ENCODE measurements around the gene CNNM1.

The CNNM1 gene

DNA sequence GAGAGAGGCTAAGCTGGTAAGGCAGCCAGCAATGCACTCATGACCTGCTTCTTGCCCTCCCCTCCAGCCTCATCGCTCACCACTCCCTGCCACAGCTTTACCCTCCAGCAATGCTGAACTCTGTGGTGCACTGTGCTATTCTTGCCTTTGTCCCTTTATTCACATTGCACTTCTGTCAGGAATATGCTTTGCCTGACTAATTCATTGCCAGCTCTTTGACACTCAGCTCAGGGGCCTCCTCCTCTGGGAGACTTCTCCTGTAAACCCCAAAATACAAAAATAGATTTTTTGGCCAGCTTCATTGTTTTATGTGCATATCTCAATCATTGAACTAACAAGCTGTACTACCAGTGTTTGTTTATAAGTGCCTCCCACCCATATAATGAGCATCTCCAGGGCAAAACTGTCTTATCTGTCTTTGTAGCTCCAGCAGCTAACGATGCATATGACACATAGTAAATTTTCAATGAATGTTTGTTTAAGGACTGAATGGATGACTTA is 8.2 kb downstream of the CNNM1 start:
- ChIA-PET POLR2A (interaction anchor here (0.6 to 1.2 kb wide), 4 partner anchors 8 to 876 kb away, joined by 3 to 4 read pairs (median 3); partner anchors contain the start of gene CNNM1), CTCF (interaction anchor here (0.5 to 1.1 kb wide), 3 partner anchors 9 to 99 kb away, joined by 3 to 4 read pairs (median 3); no protein-coding TSS in a partner anchor)
- TF ChIP-seq FOXM1 (IDR thresholded peaks at IDR 0.05; ENCODE audit: borderline replicate concordance) (no peak), LEF1 (IDR thresholded peaks at IDR 0.05; ENCODE audit: borderline replicate concordance) (no peak), SUZ12 (IDR thresholded peaks at IDR 0.05) (no peak), CTBP1 (IDR thresholded peaks at IDR 0.05; ENCODE audit: borderline replicate concordance) (no peak), FOXK2 (IDR thresholded peaks at IDR 0.05) (no peak), HDGF (IDR thresholded peaks at IDR 0.05; ENCODE audit: borderline replicate concordance) (no peak), L3MBTL2 (conservative IDR thresholded peaks at IDR 0.05) (no peak), TARDBP (IDR thresholded peaks at IDR 0.05) (no peak)
- DNase-seq (ENCODE audit: extremely low spot score), result peak; percentile 47

DNA sequence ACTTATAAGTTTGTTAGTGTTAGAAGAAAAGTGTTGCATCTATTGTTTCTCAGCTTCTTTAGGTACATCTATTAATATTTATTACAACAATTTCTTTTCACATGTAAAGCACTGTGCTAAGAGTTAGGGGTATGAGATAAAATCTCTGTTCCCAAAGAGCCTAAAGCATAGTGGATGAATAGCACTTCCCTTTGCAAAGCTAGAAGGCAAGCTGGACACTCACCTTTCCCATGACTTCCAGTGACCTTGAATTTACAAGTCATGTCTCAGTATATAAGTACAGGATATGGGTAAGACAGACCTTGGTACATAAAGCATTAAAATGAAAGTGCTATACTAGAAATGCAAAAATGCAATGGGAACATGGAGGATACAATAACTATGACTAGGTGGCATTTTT is 8.7 kb downstream of the CNNM1 start:
- POLR2A ChIA-PET, result interaction anchor here (0.6 to 1.2 kb wide), 3 partner anchors 9 to 586 kb away, joined by 3 to 4 read pairs (median 3); partner anchors contain the start of gene CNNM1
- no peak for TF ChIP-seq SP1 (IDR thresholded peaks at IDR 0.05)
- no peak for TF ChIP-seq FOXK2 (IDR thresholded peaks at IDR 0.05)
- no peak for TF ChIP-seq FOXA1 (IDR thresholded peaks at IDR 0.05)
- no peak for DNase-seq (ENCODE audit: extremely low spot score)

DNA sequence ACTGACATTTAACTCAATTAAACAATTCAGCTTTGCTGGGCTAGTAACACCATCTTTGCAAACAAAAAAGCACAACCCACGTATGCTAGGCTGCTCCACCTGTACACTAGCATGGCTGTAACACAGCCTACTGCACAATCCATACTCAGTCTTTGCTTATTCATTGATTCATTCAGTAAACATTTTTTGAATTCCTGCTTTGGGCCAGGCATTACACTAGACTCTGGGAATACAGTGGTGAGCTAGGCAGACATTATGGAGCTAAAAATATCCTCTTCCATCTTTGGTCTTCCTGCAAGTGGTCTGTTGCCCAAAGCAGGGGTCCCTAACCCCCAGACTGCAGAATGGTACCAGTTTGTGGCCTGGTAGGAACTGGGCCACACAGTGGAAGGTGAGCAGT is 9.9 kb downstream of the CNNM1 start:
- CTCF ChIA-PET, result interaction anchor here (0.6 kb wide), 1 partner anchor 805 kb away, joined by 3 read pairs; no protein-coding TSS in a partner anchor
- TF ChIP-seq FOXM1 (IDR thresholded peaks at IDR 0.05; ENCODE audit: borderline replicate concordance) (no peak), LEF1 (IDR thresholded peaks at IDR 0.05; ENCODE audit: borderline replicate concordance) (no peak), FOXK2 (IDR thresholded peaks at IDR 0.05) (no peak), ELF4 (IDR thresholded peaks at IDR 0.05) (no peak), FOXA1 (IDR thresholded peaks at IDR 0.05) (no peak), L3MBTL2 (conservative IDR thresholded peaks at IDR 0.05) (no peak)
- DNase-seq (ENCODE audit: extremely low spot score), result no peak
- POLR2A ChIA-PET, result no interaction called here

More for the DNA sequence above, 8.7 kb downstream of the CNNM1 start:
- CTCF ChIA-PET, result interaction anchor here (1.1 kb wide), 1 partner anchor 98 kb away, joined by 4 read pairs; no protein-coding TSS in a partner anchor

DNA sequence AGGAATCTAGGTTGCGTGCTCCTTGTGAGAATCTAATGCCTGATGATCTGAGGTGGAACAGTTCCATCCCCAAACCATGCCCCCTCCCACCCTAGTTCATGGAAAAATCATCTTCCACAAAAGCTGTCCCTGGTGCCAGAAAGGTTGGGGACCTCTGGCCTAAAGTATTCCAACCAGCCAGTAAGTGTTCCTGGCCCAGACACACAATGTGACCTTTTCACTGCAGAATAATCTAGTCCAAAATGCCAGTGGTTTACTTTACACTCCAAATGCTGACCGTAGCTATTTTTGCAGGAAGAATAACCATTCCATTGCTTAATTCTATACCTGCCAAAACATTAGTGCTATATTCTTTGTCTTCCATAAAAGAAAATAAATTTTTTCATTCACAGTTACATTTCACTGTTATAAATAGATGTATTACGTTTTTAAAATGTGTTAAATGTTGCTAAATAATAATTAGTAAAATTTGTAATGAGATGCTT is 10.4 kb downstream of the CNNM1 start:
- no peak for DNase-seq (ENCODE audit: extremely low spot score)
- TF ChIP-seq LEF1 (IDR thresholded peaks at IDR 0.05; ENCODE audit: borderline replicate concordance) (no peak), ELF4 (IDR thresholded peaks at IDR 0.05) (no peak), ARNT (IDR thresholded peaks at IDR 0.05) (no peak)
- POLR2A ChIA-PET, result no interaction called here
- CTCF ChIA-PET, result interaction anchor here (0.6 kb wide), 1 partner anchor 805 kb away, joined by 3 read pairs; no protein-coding TSS in a partner anchor

DNA sequence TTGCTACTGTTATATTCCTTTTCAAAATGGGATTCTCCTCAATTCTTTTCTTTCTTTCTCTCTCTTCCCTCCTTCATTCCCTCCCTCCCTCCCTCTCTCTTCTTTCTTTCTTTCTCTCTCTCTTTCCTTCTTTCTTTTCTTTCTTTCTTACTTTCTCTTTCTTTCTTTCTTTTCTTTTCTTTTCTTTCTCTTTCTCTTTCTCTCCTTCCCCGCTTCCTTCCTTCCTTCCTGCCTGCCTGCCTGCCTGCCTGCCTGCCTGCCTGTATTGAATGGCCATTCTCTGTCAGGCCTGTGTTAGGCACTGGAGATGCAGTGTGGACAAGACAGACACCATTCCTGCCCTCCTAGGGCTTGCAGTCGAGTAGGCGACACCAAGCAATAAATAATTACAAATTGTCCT is 11.5 kb downstream of the CNNM1 start:
- ChIA-PET POLR2A (no interaction called here), CTCF (no interaction called here)
- DNase-seq (ENCODE audit: extremely low spot score), result no peak
- no peak for TF ChIP-seq SUZ12 (IDR thresholded peaks at IDR 0.05)
- TF ChIP-seq HDGF (IDR thresholded peaks at IDR 0.05; ENCODE audit: borderline replicate concordance), result no peak
- no peak for TF ChIP-seq LEF1 (IDR thresholded peaks at IDR 0.05; ENCODE audit: borderline replicate concordance)
- TF ChIP-seq, protein P1, sequence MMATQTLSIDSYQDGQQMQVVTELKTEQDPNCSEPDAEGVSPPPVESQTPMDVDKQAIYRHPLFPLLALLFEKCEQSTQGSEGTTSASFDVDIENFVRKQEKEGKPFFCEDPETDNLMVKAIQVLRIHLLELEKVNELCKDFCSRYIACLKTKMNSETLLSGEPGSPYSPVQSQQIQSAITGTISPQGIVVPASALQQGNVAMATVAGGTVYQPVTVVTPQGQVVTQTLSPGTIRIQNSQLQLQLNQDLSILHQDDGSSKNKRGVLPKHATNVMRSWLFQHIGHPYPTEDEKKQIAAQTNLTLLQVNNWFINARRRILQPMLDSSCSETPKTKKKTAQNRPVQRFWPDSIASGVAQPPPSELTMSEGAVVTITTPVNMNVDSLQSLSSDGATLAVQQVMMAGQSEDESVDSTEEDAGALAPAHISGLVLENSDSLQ (IDR thresholded peaks at IDR 0.05), result no peak
- no peak for TF ChIP-seq BHLHE40 (IDR thresholded peaks at IDR 0.05; ENCODE audit: borderline replicate concordance)
- TF ChIP-seq FOXM1 (IDR thresholded peaks at IDR 0.05; ENCODE audit: borderline replicate concordance), result no peak
- TF ChIP-seq SP1 (IDR thresholded peaks at IDR 0.05), result no peak
- TF ChIP-seq ELF4 (IDR thresholded peaks at IDR 0.05), result no peak
- no peak for TF ChIP-seq FOXK2 (IDR thresholded peaks at IDR 0.05)
- TF ChIP-seq NFRKB (IDR thresholded peaks at IDR 0.05), result no peak
- TF ChIP-seq CTBP1 (IDR thresholded peaks at IDR 0.05; ENCODE audit: borderline replicate concordance), result no peak
- TF ChIP-seq FOXA1 (IDR thresholded peaks at IDR 0.05), result no peak
- TF ChIP-seq TARDBP (IDR thresholded peaks at IDR 0.05), result no peak

DNA sequence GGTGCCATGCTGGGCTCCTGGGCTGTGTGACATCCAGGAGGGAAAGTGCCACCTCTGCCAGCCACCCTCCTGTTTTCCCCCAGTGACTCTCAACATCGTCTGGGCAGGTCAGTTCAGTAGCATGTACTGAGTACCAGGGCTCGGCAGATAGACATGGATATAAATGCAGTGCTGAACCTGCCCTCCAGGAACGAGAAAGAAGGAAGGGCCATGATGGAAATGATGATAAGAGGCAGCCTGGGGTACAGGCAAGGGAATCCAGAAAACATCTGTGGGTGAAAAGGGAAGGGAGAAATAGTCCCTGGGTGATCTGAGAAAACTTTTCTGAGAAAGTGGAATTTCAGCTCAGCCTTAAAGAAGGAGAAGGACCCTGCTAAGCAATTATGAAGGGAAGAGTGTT is 12.1 kb downstream of the CNNM1 start:
- ChIA-PET POLR2A (no interaction called here), CTCF (no interaction called here)
- DNase-seq (ENCODE audit: extremely low spot score), result no peak
- TF ChIP-seq SP1 (IDR thresholded peaks at IDR 0.05) (no peak), TARDBP (IDR thresholded peaks at IDR 0.05) (no peak), CTBP1 (IDR thresholded peaks at IDR 0.05; ENCODE audit: borderline replicate concordance) (no peak), FOXA1 (IDR thresholded peaks at IDR 0.05) (no peak)

DNA sequence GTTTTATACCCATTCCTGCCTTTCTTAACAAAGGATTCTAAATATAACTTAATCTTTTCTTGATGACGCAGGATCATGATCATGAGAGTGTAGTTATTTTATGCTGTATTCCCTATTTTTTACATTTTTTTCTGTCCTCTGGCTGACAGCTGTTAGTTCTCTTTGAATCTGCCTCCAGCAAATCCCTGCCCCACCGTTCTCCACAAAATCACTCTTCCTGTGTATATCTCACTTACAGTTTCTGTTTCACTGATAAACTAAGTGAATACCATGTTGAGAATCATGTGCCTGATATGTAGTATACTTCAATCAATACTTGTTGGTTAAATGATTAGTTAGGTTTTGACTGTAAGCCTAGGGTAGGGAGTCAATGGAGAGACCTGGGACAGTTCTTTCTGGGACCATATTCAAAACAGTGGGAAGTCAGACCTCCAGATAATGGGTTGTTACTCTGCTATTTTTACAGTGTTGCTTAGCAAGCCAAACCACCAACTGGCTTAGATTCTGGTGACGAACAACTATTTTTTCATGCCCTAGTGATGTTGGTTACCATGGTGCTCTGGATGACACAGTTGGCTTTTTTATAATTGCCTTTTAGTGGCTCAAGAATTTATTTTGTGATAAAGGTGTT is 12.8 kb downstream of the CNNM1 start:
- TF ChIP-seq SUZ12 (IDR thresholded peaks at IDR 0.05), result no peak
- no peak for TF ChIP-seq FOXK2 (IDR thresholded peaks at IDR 0.05)
- TF ChIP-seq FOXM1 (IDR thresholded peaks at IDR 0.05; ENCODE audit: borderline replicate concordance), result no peak
- TF ChIP-seq FOXA1 (IDR thresholded peaks at IDR 0.05), result no peak
- TF ChIP-seq NFRKB (IDR thresholded peaks at IDR 0.05), result no peak
- TF ChIP-seq ELF4 (IDR thresholded peaks at IDR 0.05), result no peak
- TF ChIP-seq, protein P1 (IDR thresholded peaks at IDR 0.05), result no peak
- TF ChIP-seq HDGF (IDR thresholded peaks at IDR 0.05; ENCODE audit: borderline replicate concordance), result no peak
- TF ChIP-seq LEF1 (IDR thresholded peaks at IDR 0.05; ENCODE audit: borderline replicate concordance), result no peak
- no peak for TF ChIP-seq TARDBP (IDR thresholded peaks at IDR 0.05)
- TF ChIP-seq BHLHE40 (IDR thresholded peaks at IDR 0.05; ENCODE audit: borderline replicate concordance), result no peak
- no peak for TF ChIP-seq ARNT (IDR thresholded peaks at IDR 0.05)
- no peak for TF ChIP-seq ZNF384 (IDR thresholded peaks at IDR 0.05)
- TF ChIP-seq SP1 (IDR thresholded peaks at IDR 0.05), result no peak
- TF ChIP-seq L3MBTL2 (conservative IDR thresholded peaks at IDR 0.05), result no peak
- ChIA-PET POLR2A (no interaction called here), CTCF (no interaction called here)
- DNase-seq (ENCODE audit: extremely low spot score), result no peak

Data from HEK293T (cell line).